ENCODE results near the gene STARD13.

Gene STARD13

GRCh38 chr13:33310245-33311038 lies 24.9 kb upstream of the STARD13 start:
- Histone ChIP-seq H3K27me3 (ENCODE audit: control insufficient read depth in 1 of 2, insufficient read depth in 2 of 2, low read length in 2 of 2) (no peaks in the 10 kb centered on the region), H3K4me3 (ENCODE audit: low read length in 2 of 2) (no peak overlapping the region), H3K4me1 (ENCODE audit: control insufficient read depth, insufficient read depth, low read length) (no peaks in the 10 kb centered on the region), H3K9me3 (ENCODE audit: control insufficient read depth in 2 of 2, low read length in 2 of 2) (no peaks in the 10 kb centered on the region), H3K36me3 (ENCODE audit: control insufficient read depth in 2 of 2, insufficient read depth in 2 of 2, low read length in 2 of 2) (no peaks in the 10 kb centered on the region), H3K27ac (ENCODE audit: low read length) (no peak overlapping the region), H3K9ac (ENCODE audit: low read length in 2 of 2) (no peak overlapping the region)

DNA sequence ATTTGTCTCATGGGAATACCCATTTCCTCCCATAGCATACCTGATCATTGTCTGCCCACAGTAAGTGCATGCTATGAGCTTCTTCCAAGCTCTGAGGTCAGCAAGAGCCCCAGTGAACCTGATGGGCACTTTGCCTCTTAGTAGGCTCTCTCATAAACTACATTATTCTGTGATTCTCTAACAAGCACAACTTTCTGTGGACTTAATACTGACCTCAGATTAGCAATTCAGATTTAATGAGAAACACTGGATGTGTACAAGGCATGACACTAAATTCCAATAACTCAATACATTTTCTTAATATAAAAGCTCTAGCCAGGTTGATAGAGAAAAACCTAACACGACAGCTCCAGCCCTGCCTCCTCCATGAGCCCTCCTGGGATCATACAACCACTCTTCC lies 23.3 kb upstream of the STARD13 start:
- Histone ChIP-seq H3K36me3 (ENCODE audit: control insufficient read depth in 2 of 2, insufficient read depth in 2 of 2, low read length in 2 of 2) (no peaks in the 10 kb centered on the region), H3K9ac (ENCODE audit: low read length in 2 of 2) (no peak overlapping the region), H3K4me3 (ENCODE audit: low read length in 2 of 2) (no peak overlapping the region), H3K27me3 (ENCODE audit: control insufficient read depth in 1 of 2, insufficient read depth in 2 of 2, low read length in 2 of 2) (no peaks in the 10 kb centered on the region), H3K27ac (ENCODE audit: low read length) (no peak overlapping the region), H3K9me3 (ENCODE audit: control insufficient read depth in 2 of 2, low read length in 2 of 2) (no peaks in the 10 kb centered on the region), H3K4me1 (ENCODE audit: control insufficient read depth, insufficient read depth, low read length) (no peaks in the 10 kb centered on the region)

DNA sequence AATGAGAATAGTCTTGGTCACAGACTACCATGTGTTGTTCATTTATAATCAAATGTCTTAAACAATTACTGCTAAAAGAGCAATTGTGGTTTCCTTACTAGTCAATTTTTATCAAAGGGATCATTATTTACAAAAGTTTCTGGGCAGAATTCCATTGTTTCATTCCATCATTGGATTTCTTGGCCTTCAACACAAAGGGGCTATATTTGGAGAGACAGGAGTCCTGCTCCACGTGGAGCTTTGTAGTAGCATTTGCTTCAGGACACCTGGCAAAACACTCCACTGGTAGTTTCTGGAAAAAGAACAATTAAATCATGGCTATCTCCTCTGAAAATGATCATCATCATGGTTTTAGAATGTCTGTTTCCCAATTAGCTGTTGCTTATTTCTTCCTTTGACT lies 22.3 kb upstream of the STARD13 start:
- H3K4me3 ChIP-seq (ENCODE audit: low read length in 2 of 2) = no peak overlapping the region
- no peaks in the 10 kb centered on the region for H3K9me3 ChIP-seq (ENCODE audit: control insufficient read depth in 2 of 2, low read length in 2 of 2)
- H3K27me3 ChIP-seq (ENCODE audit: control insufficient read depth in 1 of 2, insufficient read depth in 2 of 2, low read length in 2 of 2) = no peaks in the 10 kb centered on the region
- no peaks in the 10 kb centered on the region for H3K4me1 ChIP-seq (ENCODE audit: control insufficient read depth, insufficient read depth, low read length)
- no peak overlapping the region for H3K9ac ChIP-seq (ENCODE audit: low read length in 2 of 2)
- no peaks in the 10 kb centered on the region for H3K36me3 ChIP-seq (ENCODE audit: control insufficient read depth in 2 of 2, insufficient read depth in 2 of 2, low read length in 2 of 2)
- no peak overlapping the region for H3K27ac ChIP-seq (ENCODE audit: low read length)

DNA sequence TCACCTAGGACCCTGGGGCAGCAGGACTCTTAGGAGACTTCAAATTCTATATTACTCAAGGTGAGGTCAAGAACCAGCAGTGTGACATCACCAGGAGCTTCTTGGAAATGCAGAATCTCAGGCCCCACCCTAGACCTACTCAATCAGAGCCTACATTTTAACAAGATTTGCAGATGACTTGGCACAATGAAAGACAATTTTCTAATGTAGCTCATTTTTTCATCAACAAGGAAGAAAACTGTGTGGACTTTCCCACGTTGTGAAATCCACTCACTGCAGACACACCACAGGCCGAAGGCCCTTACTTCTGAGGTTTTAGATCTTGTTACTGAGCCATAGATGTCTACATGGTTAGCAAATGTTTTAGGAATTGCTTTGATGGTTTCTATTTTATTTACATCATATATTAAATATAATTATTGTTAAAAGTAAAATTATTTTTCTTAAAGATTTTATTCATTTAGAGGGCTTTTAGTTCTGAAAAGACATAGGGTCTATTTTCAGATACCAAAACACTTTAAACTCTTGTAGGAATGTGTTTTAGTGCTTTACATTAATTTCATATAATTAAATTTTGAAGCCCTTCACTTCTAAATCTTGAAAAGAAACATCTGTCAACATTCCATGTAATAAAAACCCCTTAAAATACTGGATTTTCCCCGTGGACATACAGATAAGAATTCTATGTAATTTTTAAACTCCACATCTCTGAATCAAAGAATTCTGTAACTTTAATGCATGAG lies 18.5 kb upstream of the STARD13 start:
- Histone ChIP-seq H3K27me3 (ENCODE audit: control insufficient read depth in 1 of 2, insufficient read depth in 2 of 2, low read length in 2 of 2) (no peaks in the 10 kb centered on the region), H3K27ac (ENCODE audit: low read length) (no peak overlapping the region), H3K36me3 (ENCODE audit: control insufficient read depth in 2 of 2, insufficient read depth in 2 of 2, low read length in 2 of 2) (peaks cover 0 to 3% of the 10 kb centered on the region in 2 donors), H3K9me3 (ENCODE audit: control insufficient read depth in 2 of 2, low read length in 2 of 2) (no peaks in the 10 kb centered on the region), H3K4me3 (ENCODE audit: low read length in 2 of 2) (no peak overlapping the region), H3K9ac (ENCODE audit: low read length in 2 of 2) (no peak overlapping the region), H3K4me1 (ENCODE audit: control insufficient read depth, insufficient read depth, low read length) (no peaks in the 10 kb centered on the region)

DNA sequence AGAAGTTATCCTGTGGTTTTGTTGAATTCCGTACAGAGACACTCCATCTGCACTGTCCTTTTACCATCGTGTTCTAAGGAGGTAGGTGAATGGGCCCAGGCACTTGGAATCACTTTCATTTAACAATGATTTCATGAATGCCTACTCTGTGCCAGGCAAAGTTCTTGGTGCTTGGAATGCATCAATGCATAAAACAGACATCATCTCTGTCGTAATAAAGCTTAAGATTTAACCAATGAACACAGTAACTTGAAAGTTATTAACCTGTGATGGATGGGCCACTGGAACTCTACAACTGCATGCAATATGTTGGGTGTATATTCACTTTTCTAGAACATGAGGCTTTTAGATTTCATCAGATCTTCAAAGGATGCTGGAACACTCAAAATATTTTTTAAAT lies 14.1 kb upstream of the STARD13 start:
- no peak overlapping the region for H3K9ac ChIP-seq (ENCODE audit: low read length in 2 of 2)
- H3K27me3 ChIP-seq (ENCODE audit: control insufficient read depth in 1 of 2, insufficient read depth in 2 of 2, low read length in 2 of 2) = no peaks in the 10 kb centered on the region
- H3K4me3 ChIP-seq (ENCODE audit: low read length in 2 of 2) = no peak overlapping the region
- H3K4me1 ChIP-seq (ENCODE audit: control insufficient read depth, insufficient read depth, low read length) = no peaks in the 10 kb centered on the region
- peaks cover 0 to 3% of the 10 kb centered on the region in 2 donors for H3K36me3 ChIP-seq (ENCODE audit: control insufficient read depth in 2 of 2, insufficient read depth in 2 of 2, low read length in 2 of 2)
- H3K9me3 ChIP-seq (ENCODE audit: control insufficient read depth in 2 of 2, low read length in 2 of 2) = no peaks in the 10 kb centered on the region
- no peak overlapping the region for H3K27ac ChIP-seq (ENCODE audit: low read length)

GRCh38 chr13:33296793-33297425 lies 11.4 kb upstream of the STARD13 start:
- no peak overlapping the region for H3K4me3 ChIP-seq (ENCODE audit: low read length in 2 of 2)
- no peaks in the 10 kb centered on the region for H3K9me3 ChIP-seq (ENCODE audit: control insufficient read depth in 2 of 2, low read length in 2 of 2)
- no peak overlapping the region for H3K9ac ChIP-seq (ENCODE audit: low read length in 2 of 2)
- peaks cover 0 to 3% of the 10 kb centered on the region in 2 donors for H3K36me3 ChIP-seq (ENCODE audit: control insufficient read depth in 2 of 2, insufficient read depth in 2 of 2, low read length in 2 of 2)
- no peaks in the 10 kb centered on the region for H3K27me3 ChIP-seq (ENCODE audit: control insufficient read depth in 1 of 2, insufficient read depth in 2 of 2, low read length in 2 of 2)
- H3K4me1 ChIP-seq (ENCODE audit: control insufficient read depth, insufficient read depth, low read length) = no peaks in the 10 kb centered on the region
- H3K27ac ChIP-seq (ENCODE audit: low read length) = no peak overlapping the region

DNA sequence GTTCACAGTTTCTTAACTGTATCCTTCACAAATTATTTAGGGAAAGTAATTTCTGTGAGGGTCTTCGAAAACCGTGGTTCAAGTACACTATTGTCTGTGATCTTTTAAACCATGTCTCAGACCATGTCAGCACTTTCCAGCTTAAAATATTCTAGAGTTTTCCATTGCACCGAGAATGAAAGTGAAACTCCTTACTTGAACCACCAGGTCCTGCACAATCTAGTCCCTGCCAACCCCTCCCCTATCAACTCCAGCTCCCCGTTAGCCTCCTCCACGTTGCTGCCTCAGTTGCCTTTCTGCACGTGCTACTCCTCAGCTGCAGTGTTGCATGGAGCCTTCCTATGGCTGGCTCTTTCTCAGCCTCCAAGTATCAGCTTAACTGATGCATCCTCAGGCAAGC lies 7.2 kb upstream of the STARD13 start:
- H3K9ac ChIP-seq (ENCODE audit: low read length in 2 of 2) = no peak overlapping the region
- peaks cover 9% of the 10 kb centered on the region for H3K4me1 ChIP-seq (ENCODE audit: control insufficient read depth, insufficient read depth, low read length)
- H3K27me3 ChIP-seq (ENCODE audit: control insufficient read depth in 1 of 2, insufficient read depth in 2 of 2, low read length in 2 of 2) = no peaks in the 10 kb centered on the region
- H3K36me3 ChIP-seq (ENCODE audit: control insufficient read depth in 2 of 2, insufficient read depth in 2 of 2, low read length in 2 of 2) = no peaks in the 10 kb centered on the region
- H3K27ac ChIP-seq (ENCODE audit: low read length) = no peak overlapping the region
- no peaks in the 10 kb centered on the region for H3K9me3 ChIP-seq (ENCODE audit: control insufficient read depth in 2 of 2, low read length in 2 of 2)
- peak overlapping the region in 1 of 2 donors; percentile 64 for H3K4me3 ChIP-seq (ENCODE audit: low read length in 2 of 2)

GRCh38 chr13:33290421-33290965 lies 4.9 kb upstream of the STARD13 start:
- H3K4me3 ChIP-seq (ENCODE audit: low read length in 2 of 2) = peak overlapping the region in 1 of 2 donors; percentile 22
- H3K27ac ChIP-seq (ENCODE audit: low read length) = peak overlapping the region; percentile 70
- no peaks in the 10 kb centered on the region for H3K9me3 ChIP-seq (ENCODE audit: control insufficient read depth in 2 of 2, low read length in 2 of 2)
- no peaks in the 10 kb centered on the region for H3K27me3 ChIP-seq (ENCODE audit: control insufficient read depth in 1 of 2, insufficient read depth in 2 of 2, low read length in 2 of 2)
- peaks cover 24% of the 10 kb centered on the region for H3K4me1 ChIP-seq (ENCODE audit: control insufficient read depth, insufficient read depth, low read length)
- H3K9ac ChIP-seq (ENCODE audit: low read length in 2 of 2) = peak overlapping the region in 1 of 2 donors; percentile 5
- H3K36me3 ChIP-seq (ENCODE audit: control insufficient read depth in 2 of 2, insufficient read depth in 2 of 2, low read length in 2 of 2) = no peaks in the 10 kb centered on the region

- H3K27ac ChIP-seq (ENCODE audit: low read length) = peak overlapping the region; percentile 70
- H3K27me3 ChIP-seq (ENCODE audit: control insufficient read depth in 1 of 2, insufficient read depth in 2 of 2, low read length in 2 of 2) = no peaks in the 10 kb centered on the region
- peak overlapping the region in 1 of 2 donors; percentile 5 for H3K9ac ChIP-seq (ENCODE audit: low read length in 2 of 2)
- H3K36me3 ChIP-seq (ENCODE audit: control insufficient read depth in 2 of 2, insufficient read depth in 2 of 2, low read length in 2 of 2) = no peaks in the 10 kb centered on the region
- peaks cover 24% of the 10 kb centered on the region for H3K4me1 ChIP-seq (ENCODE audit: control insufficient read depth, insufficient read depth, low read length)
- H3K4me3 ChIP-seq (ENCODE audit: low read length in 2 of 2) = peak overlapping the region; percentile 22 to 27
- H3K9me3 ChIP-seq (ENCODE audit: control insufficient read depth in 2 of 2, low read length in 2 of 2) = no peaks in the 10 kb centered on the region
Measured at GRCh38 chr13:33289966-33290365, 4.4 kb upstream of the STARD13 start.

GRCh38 chr13:33287142-33287882 lies 1.8 kb upstream of the STARD13 start:
- Histone ChIP-seq H3K4me3 (ENCODE audit: low read length in 2 of 2) (no peak overlapping the region), H3K36me3 (ENCODE audit: control insufficient read depth in 2 of 2, insufficient read depth in 2 of 2, low read length in 2 of 2) (no peaks in the 10 kb centered on the region), H3K9me3 (ENCODE audit: control insufficient read depth in 2 of 2, low read length in 2 of 2) (no peaks in the 10 kb centered on the region), H3K27ac (ENCODE audit: low read length) (peak overlapping the region; percentile 83), H3K4me1 (ENCODE audit: control insufficient read depth, insufficient read depth, low read length) (peaks cover 24% of the 10 kb centered on the region), H3K27me3 (ENCODE audit: control insufficient read depth in 1 of 2, insufficient read depth in 2 of 2, low read length in 2 of 2) (no peaks in the 10 kb centered on the region), H3K9ac (ENCODE audit: low read length in 2 of 2) (no peak overlapping the region)
